MCF 10A (cell line): ENCODE measurements around the gene KDM6A. TPM values are rescaled to one million over a fixed set of nuclear protein-coding genes. Genes with fewer than 3 reads are reported as not detected.
A peak's percentile ranks its signal among the peaks of the same experiment; 100 is the strongest.
"Not testable (repeated sequence)": the region's sequence is repeated elsewhere in the genome, so short reads cannot be mapped to it uniquely, and the experiment has no call there.

Experiments used
- BruUV-seq: library from RNA; stranded (reverse); fragments of 400-500 nt; replicated peaks from 2 replicates; lab custom pipeline; 2021; lab: Mats Ljungman, UMichigan
- CTCF ChIA-PET: fragments of 300-600 bp; sonication (Branson Sonifier 250); formaldehyde crosslinking; extraction: SDS; loops from one replicate; lab custom pipeline; 2021; ENCODE audit warnings: antibody characterized with exemption, inconsistent platforms; lab: Yijun Ruan, JAX
- POLR2A ChIA-PET: fragments of 300-600, 350-650 bp; sonication (Branson Sonifier 250); formaldehyde crosslinking; extraction: SDS; loops from one replicate; lab custom pipeline; 2020; ENCODE audit warnings: antibody characterized with exemption, inconsistent platforms; lab: Yijun Ruan, JAX
- DNase-seq: peaks from one replicate; pipeline ENCODE4 v3.0.0-alpha.2; 2018; ENCODE audit not compliant: unreplicated experiment
- H3K27ac Mint-ChIP-seq: one replicate; pipeline ENCODE4 v1.8.0; 2022; ENCODE audit warnings: mild to moderate bottlenecking, low read depth, mixed read lengths; ENCODE audit not compliant: unreplicated experiment
- H3K27me3 Mint-ChIP-seq: one replicate; pipeline ENCODE4 v1.8.0; 2022; ENCODE audit warnings: mixed read lengths; ENCODE audit not compliant: insufficient read depth, unreplicated experiment
- H3K36me3 Mint-ChIP-seq: one replicate; pipeline ENCODE4 v1.8.0; 2022; ENCODE audit warnings: mild to moderate bottlenecking, moderate library complexity, mixed read lengths; ENCODE audit not compliant: insufficient read depth, unreplicated experiment
- H3K4me1 Mint-ChIP-seq: one replicate; pipeline ENCODE4 v1.8.0; 2022; ENCODE audit warnings: mixed read lengths; ENCODE audit not compliant: insufficient read depth, unreplicated experiment
- H3K4me3 Mint-ChIP-seq: one replicate; pipeline ENCODE4 v1.8.0; 2022; ENCODE audit warnings: mild to moderate bottlenecking, moderate library complexity, mixed read lengths; ENCODE audit not compliant: unreplicated experiment
- H3K9me3 Mint-ChIP-seq: one replicate; pipeline ENCODE4 v1.8.0; 2022; ENCODE audit warnings: mixed read lengths; ENCODE audit not compliant: unreplicated experiment
- intact Hi-C: fragments of 100-400 bp; cut with micrococcal nuclease; formaldehyde crosslinking; loops from 2 replicates; pipeline ENCODE4 v1.14.1; 2022
- total RNA-seq: library from RNA; stranded (reverse); gene quantifications from 2 replicates; pipeline ENCODE4 v1.2.3, GENCODE V29; 2022
- TF ChIP-seq, protein P1 (sequence below): fragments of 200-600 bp; IDR thresholded peaks from one replicate; pipeline ENCODE4 v1.8.0; 2022; ENCODE audit warnings: antibody characterized with exemption, mild to moderate bottlenecking; ENCODE audit not compliant: unreplicated experiment

KDM6A gene
- total RNA-seq, 1 experiment from 2014 or later = 31.8 TPM

DNA sequence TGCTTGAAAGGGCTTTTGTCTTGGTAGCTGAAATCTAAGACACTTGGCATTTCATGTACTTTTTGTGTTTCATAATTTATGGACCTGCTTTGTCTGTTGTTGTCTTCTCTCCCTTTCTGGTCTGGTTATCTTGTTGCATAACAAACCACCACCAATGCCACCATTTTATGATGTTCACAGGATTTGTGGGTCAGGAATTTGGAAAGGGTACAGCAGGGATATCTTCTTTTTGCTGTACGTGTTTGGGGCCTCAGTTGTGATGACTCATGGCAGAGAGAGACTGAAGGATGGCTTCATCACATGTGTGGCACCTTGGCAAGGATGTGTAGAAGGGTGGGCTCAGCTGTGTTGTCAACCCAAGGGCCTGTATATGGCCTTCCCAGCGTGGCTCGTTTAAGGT is 35.2 kb downstream of the KDM6A start:
- CTCF ChIA-PET = interaction anchor here (0.7 kb wide), 1 partner anchor 177 kb away, joined by 4 read pairs; no protein-coding TSS in a partner anchor
- Mint-ChIP-seq H3K9me3 (no peaks in the 10 kb centered on the region), H3K27ac (peak overlapping the region; percentile 8), H3K36me3 (peaks cover 10% of the 10 kb centered on the region), H3K4me1 (peaks cover 47% of the 10 kb centered on the region), H3K27me3 (no peaks in the 10 kb centered on the region), H3K4me3 (no peak overlapping the region)
- TF ChIP-seq, protein P1, sequence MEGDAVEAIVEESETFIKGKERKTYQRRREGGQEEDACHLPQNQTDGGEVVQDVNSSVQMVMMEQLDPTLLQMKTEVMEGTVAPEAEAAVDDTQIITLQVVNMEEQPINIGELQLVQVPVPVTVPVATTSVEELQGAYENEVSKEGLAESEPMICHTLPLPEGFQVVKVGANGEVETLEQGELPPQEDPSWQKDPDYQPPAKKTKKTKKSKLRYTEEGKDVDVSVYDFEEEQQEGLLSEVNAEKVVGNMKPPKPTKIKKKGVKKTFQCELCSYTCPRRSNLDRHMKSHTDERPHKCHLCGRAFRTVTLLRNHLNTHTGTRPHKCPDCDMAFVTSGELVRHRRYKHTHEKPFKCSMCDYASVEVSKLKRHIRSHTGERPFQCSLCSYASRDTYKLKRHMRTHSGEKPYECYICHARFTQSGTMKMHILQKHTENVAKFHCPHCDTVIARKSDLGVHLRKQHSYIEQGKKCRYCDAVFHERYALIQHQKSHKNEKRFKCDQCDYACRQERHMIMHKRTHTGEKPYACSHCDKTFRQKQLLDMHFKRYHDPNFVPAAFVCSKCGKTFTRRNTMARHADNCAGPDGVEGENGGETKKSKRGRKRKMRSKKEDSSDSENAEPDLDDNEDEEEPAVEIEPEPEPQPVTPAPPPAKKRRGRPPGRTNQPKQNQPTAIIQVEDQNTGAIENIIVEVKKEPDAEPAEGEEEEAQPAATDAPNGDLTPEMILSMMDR = no peak
- POLR2A ChIA-PET = interaction anchor here (0.7 kb wide), 1 partner anchor 19 kb away, joined by 4 read pairs; no protein-coding TSS in a partner anchor
- BruUV-seq = no TSS peak
- intact Hi-C loops = no loop called here
- DNase-seq = peak; percentile 34

- no peak overlapping the region for H3K4me3 Mint-ChIP-seq
- no TSS peak for BruUV-seq
- intact Hi-C loops = no loop called here
- no peaks in the 10 kb centered on the region for H3K9me3 Mint-ChIP-seq
- ChIA-PET CTCF (interaction anchor here (0.7 kb wide), 1 partner anchor 176 kb away, joined by 4 read pairs; no protein-coding TSS in a partner anchor), POLR2A (no interaction called here)
- no peak overlapping the region for H3K27ac Mint-ChIP-seq
- no peaks in the 10 kb centered on the region for H3K27me3 Mint-ChIP-seq
- peaks cover 15% of the 10 kb centered on the region for H3K36me3 Mint-ChIP-seq
- no peak for DNase-seq
- H3K4me1 Mint-ChIP-seq = peaks cover 44% of the 10 kb centered on the region
- TF ChIP-seq, protein P1 = no peak
These were observed 35.8 kb downstream of the KDM6A start for GRCh38 chrX:44908827-44909226.

DNA sequence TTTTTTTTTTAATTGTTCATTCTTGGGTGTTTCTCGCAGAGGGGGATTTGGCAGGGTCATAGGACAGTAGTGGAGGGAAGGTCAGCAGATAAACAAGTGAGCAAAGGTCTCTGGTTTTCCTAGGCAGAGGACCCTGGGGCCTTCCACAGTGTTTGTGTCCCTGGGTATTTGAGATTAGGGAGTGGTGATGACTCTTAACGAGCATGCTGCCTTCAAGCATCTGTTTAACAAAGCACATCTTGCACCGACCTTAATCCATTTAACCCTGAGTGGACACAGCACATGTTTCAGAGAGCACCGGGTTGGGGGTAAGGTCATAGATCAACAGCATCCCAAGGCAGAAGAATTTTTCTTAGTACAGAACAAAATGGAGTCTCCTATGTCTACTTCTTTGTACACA is 37.5 kb downstream of the KDM6A start:
- POLR2A ChIA-PET = interaction anchor here (0.6 to 0.9 kb wide), 2 partner anchors 11 to 271 kb away, joined by 3 read pairs; no protein-coding TSS in a partner anchor
- H3K27ac Mint-ChIP-seq, H3K27me3 Mint-ChIP-seq, CTCF ChIA-PET, BruUV-seq, H3K9me3 Mint-ChIP-seq, H3K4me3 Mint-ChIP-seq, intact Hi-C loops, DNase-seq: not testable (repeated sequence)
- peaks cover 37% of the 10 kb centered on the region for H3K4me1 Mint-ChIP-seq
- peaks cover 17% of the 10 kb centered on the region for H3K36me3 Mint-ChIP-seq

DNA sequence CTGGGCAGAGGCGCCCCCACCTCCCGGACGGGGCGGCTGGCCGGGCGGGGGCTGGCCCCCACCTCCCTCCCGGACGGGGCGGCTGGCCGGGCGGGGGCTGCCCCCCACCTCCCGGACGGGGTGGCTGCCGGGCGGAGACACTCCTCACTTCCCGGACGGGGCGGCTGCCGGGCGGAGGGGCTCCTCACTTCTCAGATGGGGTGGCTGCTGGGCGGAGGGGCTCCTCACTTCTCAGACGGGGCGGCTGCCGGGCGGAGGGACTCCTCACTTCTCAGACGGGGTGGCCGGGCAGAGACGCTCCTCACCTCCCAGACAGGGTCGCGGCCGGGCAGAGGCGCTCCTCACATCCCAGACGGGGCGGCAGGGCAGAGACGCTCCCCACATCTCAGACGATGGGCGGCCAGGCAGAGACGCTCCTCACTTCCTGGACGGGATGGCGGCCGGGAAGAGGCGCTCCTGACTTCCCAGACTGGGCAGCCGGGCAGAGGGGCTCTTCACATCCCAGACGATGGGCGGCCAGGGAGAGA is 38.1 kb downstream of the KDM6A start:
- intact Hi-C loops, DNase-seq, BruUV-seq, H3K4me3 Mint-ChIP-seq, POLR2A ChIA-PET, H3K27me3 Mint-ChIP-seq, H3K27ac Mint-ChIP-seq, H3K9me3 Mint-ChIP-seq: not testable (repeated sequence)
- Mint-ChIP-seq H3K4me1 (peaks cover 30% of the 10 kb centered on the region), H3K36me3 (peaks cover 17% of the 10 kb centered on the region)
- CTCF ChIA-PET = interaction anchor here (0.7 kb wide), 1 partner anchor 100 kb away, joined by 3 read pairs; no protein-coding TSS in a partner anchor

GRCh38 chrX:44913656-44914531 is 40.9 kb downstream of the KDM6A start:
- peak; percentile 46 for DNase-seq
- H3K27me3 Mint-ChIP-seq = no peaks in the 10 kb centered on the region
- no peaks in the 10 kb centered on the region for H3K9me3 Mint-ChIP-seq
- no TSS peak for BruUV-seq
- CTCF ChIA-PET = no interaction called here
- POLR2A ChIA-PET = no interaction called here
- TF ChIP-seq, protein P1 = no peak
- H3K36me3 Mint-ChIP-seq = peaks cover 17% of the 10 kb centered on the region
- peak overlapping the region; percentile 8 for H3K27ac Mint-ChIP-seq
- H3K4me3 Mint-ChIP-seq = peak overlapping the region; percentile 25
- intact Hi-C loops = no loop called here
- peaks cover 11% of the 10 kb centered on the region for H3K4me1 Mint-ChIP-seq
